NCI-H146 (cell line): Measurements from ENCODE around the gene IZUMO1.
"Not testable (repeated sequence)": the region's sequence is repeated elsewhere in the genome, so short reads cannot be mapped to it uniquely, and the experiment has no call there.

ENCODE experiments used
- DNase-seq: peaks from one replicate; lab custom pipeline; 2025; lab: John Stamatoyannopoulos, UW

IZUMO1 gene

GRCh38 chr19:48746738-48747575 is at the start of gene IZUMO1:
Gene IZUMO1 (minus strand): TSS chr19:48746909. CDS start chr19:48745859, 1,050 bp downstream.
- no peak for DNase-seq

GRCh38 chr19:48795685-48796070 is 49.0 kb upstream of the IZUMO1 start:
- DNase-seq: no peak

- DNase-seq: peak; percentile 68
Measured at GRCh38 chr19:48795055-48795684, 48.5 kb upstream of the IZUMO1 start.

GRCh38 chr19:48794291-48794690 is 47.6 kb upstream of the IZUMO1 start:
- DNase-seq: no peak

GRCh38 chr19:48793271-48793670 is 46.6 kb upstream of the IZUMO1 start:
- DNase-seq: no peak

- DNase-seq: not testable (repeated sequence)
Measured at GRCh38 chr19:48787331-48787730, 40.6 kb upstream of the IZUMO1 start.

- DNase-seq: not testable (repeated sequence)
Measured at GRCh38 chr19:48786422-48786821, 39.7 kb upstream of the IZUMO1 start.

GRCh38 chr19:48784527-48784926 is 37.8 kb upstream of the IZUMO1 start:
- DNase-seq: peak; percentile 14

GRCh38 chr19:48780631-48781391 is 34.1 kb upstream of the IZUMO1 start:
- DNase-seq: no peak

- DNase-seq: no peak
Measured at GRCh38 chr19:48779636-48780035, 32.9 kb upstream of the IZUMO1 start.

GRCh38 chr19:48777720-48778119 is 31.0 kb upstream of the IZUMO1 start:
- no peak for DNase-seq

GRCh38 chr19:48777139-48777538 is 30.4 kb upstream of the IZUMO1 start:
- no peak for DNase-seq

- no peak for DNase-seq
Measured at GRCh38 chr19:48772503-48772953, 25.8 kb upstream of the IZUMO1 start.

GRCh38 chr19:48770734-48771472 is 24.2 kb upstream of the IZUMO1 start:
- no peak for DNase-seq

GRCh38 chr19:48770266-48770665 is 23.6 kb upstream of the IZUMO1 start:
- DNase-seq: no peak

GRCh38 chr19:48768994-48769713 is 22.4 kb upstream of the IZUMO1 start:
- no peak for DNase-seq

- not testable (repeated sequence) for DNase-seq
Measured at GRCh38 chr19:48768171-48768753, 21.6 kb upstream of the IZUMO1 start.

- not testable (repeated sequence) for DNase-seq
Measured at GRCh38 chr19:48765816-48766215, 19.1 kb upstream of the IZUMO1 start.

- no peak for DNase-seq
Measured at GRCh38 chr19:48760504-48761205, 13.9 kb upstream of the IZUMO1 start.

GRCh38 chr19:48757741-48758144 is 11.0 kb upstream of the IZUMO1 start:
- no peak for DNase-seq
